H1 (cell line): ENCODE measurements around the gene NMNAT3. TPM values are rescaled to one million over a fixed set of nuclear protein-coding genes. Genes with fewer than 3 reads are reported as not detected.

Source experiments
- CTCF ChIA-PET: fragments of 300-600 bp; sonication (Branson Sonifier 250); formaldehyde crosslinking; loops from one replicate; lab custom pipeline; 2021; ENCODE audit not compliant: partially characterized antibody; lab: Charles Lee
- POLR2A ChIA-PET: fragments of 300-600 bp; sonication (Branson Sonifier 250); formaldehyde crosslinking; loops from one replicate; lab custom pipeline; 2021; ENCODE audit warnings: inconsistent platforms; ENCODE audit not compliant: partially characterized antibody; lab: Charles Lee
- DNase-seq, 2 experiments: peaks; one replicate each; pipeline versions ENCODE4 v3.0.0 to v3.0.0-alpha.2; 2010 to 2022; ENCODE audit warnings: low spot score in 2 of 2, low read depth in 1 of 2, mixed read lengths in 1 of 2
- FAIRE-seq: peaks from 2 replicates; lab custom pipeline; 2011; peaks lifted over from hg19 to GRCh38; lab: Jason Lieb, UNC
- H2AFZ ChIP-seq: 2 replicates; pipeline ENCODE4 v1.8.1; 2012; ENCODE audit warnings: low read length, inconsistent platforms
- H2AK5ac ChIP-seq: 2 replicates; pipeline ENCODE4 v1.6.1; 2013; ENCODE audit warnings: low read depth, low read length
- H2BK120ac ChIP-seq: replicated peaks from 2 replicates; pipeline ENCODE3; 2013; ENCODE audit warnings: low read depth, low read length, inconsistent platforms
- H2BK12ac ChIP-seq: 2 replicates; pipeline ENCODE4 v1.6.1; 2013; ENCODE audit warnings: low read depth, low read length
- H2BK15ac ChIP-seq: 2 replicates; pipeline ENCODE4 v1.6.1; 2013; ENCODE audit warnings: low read length
- H2BK20ac ChIP-seq: 2 replicates; pipeline ENCODE4 v1.6.1; 2013; ENCODE audit warnings: low read length
- H2BK5ac ChIP-seq: 2 replicates; pipeline ENCODE4 v1.6.1; 2013; ENCODE audit warnings: low read depth, low read length
- H3K14ac ChIP-seq: 2 replicates; pipeline ENCODE4 v1.6.1; 2013; ENCODE audit warnings: inconsistent platforms; ENCODE audit not compliant: insufficient read length
- H3K18ac ChIP-seq: 2 replicates; pipeline ENCODE4 v1.6.1; 2013; ENCODE audit warnings: low read length; ENCODE audit errors: extremely low read depth
- H3K23ac ChIP-seq: 2 replicates; pipeline ENCODE4 v1.6.1; 2013; ENCODE audit warnings: inconsistent platforms; ENCODE audit not compliant: insufficient read length
- H3K23me2 ChIP-seq: 2 replicates; pipeline ENCODE4 v1.6.1; 2013; ENCODE audit warnings: low read depth, low read length
- H3K27ac ChIP-seq: 2 replicates; pipeline ENCODE4 v1.6.1; 2011; ENCODE audit warnings: low read depth, low read length, inconsistent platforms
- H3K27me3 ChIP-seq, 4 experiments: replicated peaks in 1 of 4; 1 replicate in 1 of 4; 2 replicates in 3 of 4; pipeline versions ENCODE4 v1.6.1 to v1.8.1; 2011 to 2013; ENCODE audit warnings: low read length in 3 of 4, mild to moderate bottlenecking in 3 of 4, inconsistent platforms in 2 of 4, mixed read lengths in 2 of 4, moderate library complexity in 1 of 4; ENCODE audit not compliant: control insufficient read depth in 3 of 4, insufficient read depth in 3 of 4; ENCODE audit errors: extremely low read depth in 1 of 4
- H3K36me3 ChIP-seq, 4 experiments: 2 replicates each; pipeline versions ENCODE4 v1.6.1 to v1.8.1; 2011 to 2013; ENCODE audit warnings: mild to moderate bottlenecking in 4 of 4, low read length in 3 of 4, moderate library complexity in 2 of 4, control low read depth in 1 of 4, inconsistent platforms in 1 of 4; ENCODE audit not compliant: insufficient read depth in 4 of 4, control insufficient read depth in 2 of 4
- H3K4ac ChIP-seq: replicated peaks from 2 replicates; pipeline ENCODE3; 2013; ENCODE audit warnings: low read length, low read depth, mixed read lengths, inconsistent platforms; ENCODE audit not compliant: insufficient read length
- H3K4me1 ChIP-seq, 4 experiments: replicated peaks in 1 of 4; 1 replicate in 1 of 4; 2 replicates in 3 of 4; pipeline versions ENCODE4 v1.6.1 to v1.8.1; 2011 to 2013; ENCODE audit warnings: low read length in 3 of 4, inconsistent platforms in 2 of 4, mixed read lengths in 1 of 4; ENCODE audit not compliant: insufficient read depth in 4 of 4, control insufficient read depth in 3 of 4
- H3K4me2 ChIP-seq, 2 experiments: 2 replicates each; pipeline versions ENCODE4 v1.6.1 to v1.8.1; 2011 to 2013; ENCODE audit warnings: low read depth in 2 of 2, low read length in 2 of 2, control low read depth in 1 of 2, inconsistent platforms in 1 of 2, mild to moderate bottlenecking in 1 of 2; ENCODE audit not compliant: insufficient read depth in 1 of 2
- H3K4me3 ChIP-seq, 4 experiments: fragments of 200-600, 300-600 bp in 1 of 4; sonication (generic), shearing (Covaris generic), sonication (Bioruptor Twin) in 1 of 4; 2 replicates each; pipeline versions ENCODE4 v1.5.1 to v1.8.1; 2011 to 2016; ENCODE audit warnings: low read length in 4 of 4, low read depth in 3 of 4, control low read depth in 2 of 4, inconsistent platforms in 2 of 4, mild to moderate bottlenecking in 2 of 4, mixed read lengths in 1 of 4, moderate library complexity in 1 of 4; ENCODE audit not compliant: insufficient read depth in 2 of 4; ENCODE audit errors: extremely low read depth in 1 of 4
- H3K56ac ChIP-seq: replicated peaks from 2 replicates; pipeline ENCODE3; 2013; ENCODE audit warnings: low read depth, mild to moderate bottlenecking, mixed read lengths, low read length, inconsistent platforms; ENCODE audit not compliant: insufficient read length
- H3K79me1 ChIP-seq: 2 replicates; pipeline ENCODE4 v1.6.1; 2013; ENCODE audit warnings: low read depth, low read length, control low read depth
- H3K79me2 ChIP-seq, 2 experiments: 2 replicates each; pipeline versions ENCODE4 v1.6.1 to v1.8.1; 2012 to 2013; ENCODE audit warnings: low read length in 2 of 2, mild to moderate bottlenecking in 2 of 2, inconsistent platforms in 1 of 2; ENCODE audit not compliant: insufficient read depth in 2 of 2, control insufficient read depth in 1 of 2
- H3K9ac ChIP-seq, 4 experiments: replicated peaks in 1 of 4; 1 replicate in 1 of 4; 2 replicates in 3 of 4; pipeline versions ENCODE4 v1.6.1 to v1.8.1; 2011 to 2013; ENCODE audit warnings: low read depth in 3 of 4, low read length in 3 of 4, control low read depth in 2 of 4, mild to moderate bottlenecking in 2 of 4, moderate library complexity in 2 of 4, inconsistent platforms in 1 of 4; ENCODE audit errors: extremely low read depth in 1 of 4
- H3K9me3 ChIP-seq, 2 experiments: 2 replicates each; pipeline versions ENCODE4 v1.6.1 to v1.8.1; 2012 to 2013; ENCODE audit warnings: mild to moderate bottlenecking in 2 of 2, moderate library complexity in 2 of 2, control low read depth in 1 of 2, inconsistent platforms in 1 of 2, low read depth in 1 of 2, low read length in 1 of 2, mixed read lengths in 1 of 2; ENCODE audit not compliant: insufficient read depth in 2 of 2
- H4K20me1 ChIP-seq, 2 experiments: replicated peaks in 1 of 2; 2 replicates each; pipeline versions ENCODE3 to v1.8.1; 2011 to 2013; ENCODE audit warnings: inconsistent platforms in 2 of 2, low read length in 2 of 2, mild to moderate bottlenecking in 1 of 2; ENCODE audit not compliant: insufficient read depth in 2 of 2, control insufficient read depth in 1 of 2
- H4K5ac ChIP-seq: 2 replicates; pipeline ENCODE4 v1.6.1; 2013; ENCODE audit warnings: low read length, low read depth, mixed read lengths, inconsistent platforms; ENCODE audit not compliant: insufficient read length
- H4K8ac ChIP-seq: 2 replicates; pipeline ENCODE4 v1.8.0; 2013; ENCODE audit warnings: mild to moderate bottlenecking, moderate library complexity, low read length, inconsistent platforms; ENCODE audit not compliant: insufficient read depth; ENCODE audit errors: extremely low read depth
- H4K91ac ChIP-seq: replicated peaks from 2 replicates; pipeline ENCODE3; 2013; ENCODE audit warnings: low read length, mixed read lengths, inconsistent platforms; ENCODE audit not compliant: insufficient read length
- FOSL1 ChIP-seq: IDR thresholded peaks from 2 replicates; pipeline ENCODE4 v1.6.1; 2011; ENCODE audit warnings: mild to moderate bottlenecking, low read depth, low read length, moderate library complexity; ENCODE audit not compliant: insufficient read depth
- JUND ChIP-seq: IDR thresholded peaks from 2 replicates; pipeline ENCODE4 v1.6.1; 2011; ENCODE audit warnings: mild to moderate bottlenecking, improper control_type of control experiment, low read length
- NRF1 ChIP-seq: IDR thresholded peaks from 2 replicates; pipeline ENCODE4 v1.6.1; 2011; ENCODE audit warnings: mild to moderate bottlenecking, low read depth, low read length, improper control_type of control experiment
- SAP30 ChIP-seq: fragments of 300-600 bp; sonication (generic); IDR thresholded peaks from 2 replicates; pipeline ENCODE4 v1.7.1; 2012; ENCODE audit warnings: low read length, moderate library complexity, mild to moderate bottlenecking, inconsistent platforms; ENCODE audit not compliant: insufficient read depth, insufficient replicate concordance
- TAF7 ChIP-seq: optimal IDR thresholded peaks from 2 replicates; pipeline ENCODE3; 2011; ENCODE audit warnings: low read depth, mild to moderate bottlenecking, inconsistent platforms, low read length, moderate library complexity, borderline replicate concordance
- TEAD4 ChIP-seq: IDR thresholded peaks from 2 replicates; pipeline ENCODE4 v1.6.1; 2012; ENCODE audit warnings: low read depth, low read length, inconsistent platforms, mixed read lengths
- WGBS, 2 experiments: shearing (Covaris generic) in 1 of 2; methylation state at CpG; one replicate each; pipeline versions ENCODE4 v1.1.6 to v1.1.7; 2013 to 2015; ENCODE audit warnings: low lambda C conversion rate in 2 of 2, mixed read lengths in 2 of 2, inconsistent platforms in 1 of 2, low coverage in 1 of 2, missing lambda C conversion rate in 1 of 2; ENCODE audit not compliant: insufficient replicate concordance in 2 of 2, insufficient coverage in 1 of 2, insufficient read length in 1 of 2; ENCODE audit errors: extremely low coverage in 1 of 2, missing lambda C conversion rate in 1 of 2; 5-methylcytosine and 5-hydroxymethylcytosine counted together
- polyA plus RNA-seq, 7 experiments: library from polyadenylated mRNA; depleted of rRNA in 3 of 7; stranded (reverse) in 5 of 7; unstranded in 2 of 7; fragments of >200 nt in 5 of 7; fragments of 200-250 nt in 2 of 7; gene quantifications; 1 replicate in 5 of 7; 2 replicates in 1 of 7; 4 replicates in 1 of 7; pipeline versions ENCODE4 v1.2.1 to v1.2.3, GENCODE V29; 2011 to 2013; ENCODE audit warnings: missing spikeins in 2 of 7, mixed read lengths in 2 of 7
- total RNA-seq: library from RNA; stranded (reverse); fragmentation: NEBNext Ultra II Directional; extraction: Animal tissue kit (Norgen Biotek cat#: 25700); gene quantifications from 2 replicates; pipeline ENCODE4 v1.2.1, GENCODE V29; 2021

The NMNAT3 gene
- total and polyA plus RNA-seq, 2 of the 8 experiments (the other 6 are each of a cell fraction or from before 2014, with no cell fraction given) = 4.2 to 4.3 TPM

GRCh38 chr3:139517321-139518065 is 160.3 kb downstream of the NMNAT3 start:
- whole genome bisulfite sequencing, 2 experiments = 95% methylated on average over 5 of the region's 5 CpGs; no CpG with 5 or more reads in 1 of the 2 experiments
- Histone ChIP-seq H3K23ac (no peak overlapping the region), H2BK20ac (no peak overlapping the region), H3K27ac (no peak overlapping the region), H2BK15ac (no peak overlapping the region), H4K8ac (no peak overlapping the region), H3K27me3 (no peaks in the 10 kb centered on the region; a peak in 1 of 7 replicates), H3K18ac (no peak overlapping the region), H4K5ac (no peak overlapping the region), H2AFZ (no peak overlapping the region), H3K9me3 (no peaks in the 10 kb centered on the region), H3K79me2 (no peaks in the 10 kb centered on the region), H3K4me1 (no peaks in the 10 kb centered on the region), H3K36me3 (no peaks in the 10 kb centered on the region), H2AK5ac (no peak overlapping the region), H3K4ac (no peak overlapping the region), H2BK5ac (no peak overlapping the region), H3K79me1 (no peaks in the 10 kb centered on the region), H4K91ac (no peak overlapping the region), H3K4me3 (no peak overlapping the region), H3K4me2 (no peak overlapping the region), H3K14ac (no peak overlapping the region), H2BK12ac (no peak overlapping the region), H3K9ac (no peak overlapping the region), H2BK120ac (no peak overlapping the region), H3K56ac (no peak overlapping the region), H4K20me1 (no peaks in the 10 kb centered on the region), H3K23me2 (no peaks in the 10 kb centered on the region)
- ChIA-PET CTCF (interaction anchor here (1.1 to 8.5 kb wide), 6 partner anchors 7 to 418 kb away, joined by 3 to 95 read pairs (median 54); partner anchors contain the start of gene CLSTN2), POLR2A (interaction anchor here (1.0 kb wide), 1 partner anchor 22 kb away, joined by 3 read pairs; the partner anchor contains the start of gene RBP1)
- DNase-seq = peak in 1 of 2 experiments; percentile 14
- TF ChIP-seq JUND (no peak), FOSL1 (no peak), TAF7 (no peak), TEAD4 (no peak), NRF1 (no peak), SAP30 (no peak)
- no peak for FAIRE-seq
